ENCODE data around the gene SUFU.

SUFU gene

DNA sequence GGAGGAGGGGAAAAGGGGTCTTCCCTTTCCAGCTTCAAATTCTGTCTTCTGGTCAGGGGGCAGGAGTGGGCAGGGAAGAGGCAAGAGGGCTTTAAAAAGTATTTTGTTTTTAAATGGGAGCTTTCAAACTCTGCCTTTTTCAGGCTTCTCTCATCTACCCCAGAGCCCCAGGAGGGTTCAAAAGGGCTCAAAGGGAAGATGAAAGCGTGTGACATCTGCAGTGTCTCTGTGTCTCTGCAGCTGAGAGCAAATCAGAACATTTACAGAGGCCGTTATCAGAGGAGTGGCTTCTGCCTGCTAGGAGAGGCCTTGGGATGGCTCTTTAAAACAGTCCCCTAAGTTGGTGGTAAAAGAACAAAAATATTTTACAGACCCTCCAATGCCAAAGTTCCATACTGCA lies 170.8 kb downstream of the SUFU start:
- DNase-seq: no peak

- DNase-seq: no peak
Measured at GRCh38 chr10:102675011-102675665, 171.4 kb downstream of the SUFU start.

DNA sequence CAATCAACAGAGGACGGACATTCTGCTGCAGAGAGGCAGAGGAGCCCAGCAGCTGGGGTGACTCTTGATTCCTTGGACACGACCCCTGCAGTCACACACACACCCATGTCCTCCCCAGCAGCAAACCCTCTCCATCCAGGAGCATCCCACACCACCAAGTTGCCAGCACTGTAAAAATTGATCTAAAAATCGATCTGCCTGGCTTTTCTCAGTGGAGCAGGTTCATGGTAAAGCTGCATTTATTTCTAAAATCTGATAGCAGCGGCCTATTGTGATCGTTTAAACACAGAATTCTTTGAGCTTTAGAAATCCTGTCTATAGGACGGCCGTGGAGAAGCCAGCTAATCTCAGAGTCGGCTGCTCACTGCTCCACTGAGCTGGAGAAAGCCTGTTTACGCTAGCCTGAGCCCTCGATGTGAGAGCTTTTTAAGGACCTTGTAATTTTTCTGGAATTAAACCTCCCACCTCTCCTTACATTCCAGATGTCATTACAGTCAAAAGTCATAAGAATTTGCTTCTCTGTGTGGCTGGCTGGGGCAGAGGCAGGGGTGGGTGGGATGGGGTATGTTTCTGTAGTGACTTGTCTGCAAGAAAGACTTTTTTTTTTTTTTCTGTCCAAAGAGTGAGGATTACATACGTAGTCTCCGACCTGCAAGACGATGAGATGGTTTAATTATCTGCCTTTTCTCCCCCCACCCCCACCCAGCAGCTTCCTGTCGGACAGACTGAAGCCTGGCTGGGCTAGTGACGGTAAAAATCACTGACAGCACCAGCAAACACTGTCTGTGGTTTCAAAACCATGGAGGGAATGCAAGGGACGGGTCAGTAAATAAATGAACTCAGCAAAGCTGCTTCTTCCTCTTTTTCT lies 172.1 kb downstream of the SUFU start:
- DNase-seq: no peak

DNA sequence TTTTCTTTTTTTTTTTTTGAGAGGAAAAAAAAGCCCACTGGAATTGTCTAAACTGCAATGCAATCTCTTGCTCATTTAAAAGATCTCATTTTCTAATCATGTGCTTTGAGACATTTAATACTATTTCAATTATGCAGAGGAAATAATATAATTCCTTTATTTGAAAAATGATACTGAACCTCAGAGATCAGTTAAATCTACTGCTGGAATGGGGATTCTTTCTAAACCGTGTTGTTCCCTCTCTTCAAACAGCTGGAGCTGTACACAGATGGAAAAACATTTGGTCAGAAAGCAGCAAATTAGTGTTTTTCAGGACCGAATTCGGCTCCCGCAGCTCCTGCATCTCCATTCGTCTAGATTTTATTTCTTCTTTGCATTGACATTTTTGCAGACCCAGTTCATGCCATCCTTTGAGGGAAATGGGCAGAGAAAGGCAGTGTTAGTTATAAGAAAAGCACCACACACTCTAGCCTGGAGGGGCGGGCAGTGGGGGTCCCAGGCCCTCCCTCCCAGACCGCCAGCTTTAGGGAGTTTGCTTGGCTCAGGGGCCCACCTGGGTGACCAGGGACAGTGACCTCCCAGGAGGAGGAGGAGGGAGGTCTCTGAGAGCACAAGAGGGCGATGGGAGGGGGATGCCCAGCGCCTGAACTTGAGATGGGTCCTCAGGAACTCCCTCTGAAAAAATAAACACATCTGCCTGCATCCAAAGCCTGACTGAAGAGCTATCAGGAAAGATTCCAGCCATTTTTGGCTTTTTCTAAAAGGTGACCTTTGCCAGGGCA lies 173.0 kb downstream of the SUFU start:
- no peak for DNase-seq

DNA sequence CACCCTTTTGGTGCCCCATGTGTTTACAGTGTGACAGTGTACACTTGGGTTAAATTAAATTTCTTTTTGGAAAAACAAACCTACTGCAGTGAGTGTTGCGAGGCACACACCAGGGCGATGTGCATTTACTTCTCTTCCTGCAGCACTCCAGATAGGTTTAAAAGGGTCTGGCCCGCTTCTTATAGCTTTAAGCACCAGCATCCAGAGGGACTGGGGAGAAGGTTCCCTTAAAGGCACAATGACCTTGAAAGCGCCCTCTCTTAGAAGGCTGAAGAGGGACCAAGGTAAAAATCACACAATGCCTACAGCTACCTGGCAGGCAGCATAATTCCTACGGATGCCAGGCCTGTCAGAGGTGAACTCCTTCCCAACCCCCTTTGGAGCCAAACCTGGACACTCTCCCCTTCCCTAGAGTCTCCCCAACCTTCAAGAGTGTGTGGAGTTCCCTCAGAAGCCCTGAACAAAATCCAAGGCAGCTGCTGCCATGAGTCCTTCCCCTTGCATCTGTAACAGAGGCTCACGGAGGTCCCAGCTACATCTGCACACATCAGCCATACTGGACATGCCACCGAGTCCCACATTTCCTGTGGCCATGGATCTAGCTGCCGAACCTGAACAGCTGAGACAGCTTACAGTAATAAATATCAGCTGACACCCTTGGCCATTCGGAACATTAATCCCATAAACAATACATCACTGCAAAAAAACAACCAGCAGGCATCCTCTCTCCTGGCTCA lies 173.7 kb downstream of the SUFU start:
- no peak for DNase-seq

- no peak for DNase-seq
Measured at GRCh38 chr10:102678068-102678400, 174.3 kb downstream of the SUFU start.

DNA sequence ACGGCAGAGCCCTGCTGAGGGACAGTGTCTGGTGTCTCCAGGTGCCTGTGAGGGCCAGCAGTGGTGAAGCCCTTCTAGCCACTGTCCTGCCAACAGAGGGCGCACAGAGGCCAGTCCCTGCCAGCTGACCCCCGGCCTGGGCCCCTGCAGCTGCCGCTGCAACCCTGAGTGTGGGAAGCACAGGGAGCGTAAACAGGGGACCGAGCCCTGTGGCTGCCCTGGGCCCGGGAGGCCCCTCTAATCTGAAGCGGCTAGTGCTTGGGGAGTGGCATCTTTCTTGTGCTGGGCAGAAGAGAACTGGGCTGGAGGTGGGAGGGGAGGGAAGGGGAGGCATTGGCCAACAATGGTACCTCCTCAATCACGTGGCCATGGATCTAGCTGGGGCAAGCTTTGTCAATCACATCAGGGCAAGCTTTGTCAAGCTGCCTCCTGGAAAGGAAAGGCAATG lies 175.1 kb downstream of the SUFU start:
- DNase-seq: no peak

- DNase-seq: no peak
Measured at GRCh38 chr10:102679596-102679995, 175.8 kb downstream of the SUFU start.

GRCh38 chr10:102681696-102682095 lies 177.9 kb downstream of the SUFU start:
- no peak for DNase-seq

- DNase-seq: no peak
Measured at GRCh38 chr10:102682416-102682815, 178.6 kb downstream of the SUFU start.

GRCh38 chr10:102682981-102683380 lies 179.2 kb downstream of the SUFU start:
- no peak for DNase-seq
